GM12801 (cell line): Measurements from ENCODE around the gene MYF5.

Experiments used
- TF ChIP-seq, protein P1 (sequence below): IDR thresholded peaks from one replicate; pipeline ENCODE4 v1.5.1; 2011; ENCODE audit warnings: control low read depth; ENCODE audit not compliant: insufficient read length; ENCODE audit errors: extremely low read depth

The MYF5 gene

GRCh38 chr12:80714846-80715245 lies 1.9 kb upstream of the MYF5 start:
- TF ChIP-seq, protein P1, sequence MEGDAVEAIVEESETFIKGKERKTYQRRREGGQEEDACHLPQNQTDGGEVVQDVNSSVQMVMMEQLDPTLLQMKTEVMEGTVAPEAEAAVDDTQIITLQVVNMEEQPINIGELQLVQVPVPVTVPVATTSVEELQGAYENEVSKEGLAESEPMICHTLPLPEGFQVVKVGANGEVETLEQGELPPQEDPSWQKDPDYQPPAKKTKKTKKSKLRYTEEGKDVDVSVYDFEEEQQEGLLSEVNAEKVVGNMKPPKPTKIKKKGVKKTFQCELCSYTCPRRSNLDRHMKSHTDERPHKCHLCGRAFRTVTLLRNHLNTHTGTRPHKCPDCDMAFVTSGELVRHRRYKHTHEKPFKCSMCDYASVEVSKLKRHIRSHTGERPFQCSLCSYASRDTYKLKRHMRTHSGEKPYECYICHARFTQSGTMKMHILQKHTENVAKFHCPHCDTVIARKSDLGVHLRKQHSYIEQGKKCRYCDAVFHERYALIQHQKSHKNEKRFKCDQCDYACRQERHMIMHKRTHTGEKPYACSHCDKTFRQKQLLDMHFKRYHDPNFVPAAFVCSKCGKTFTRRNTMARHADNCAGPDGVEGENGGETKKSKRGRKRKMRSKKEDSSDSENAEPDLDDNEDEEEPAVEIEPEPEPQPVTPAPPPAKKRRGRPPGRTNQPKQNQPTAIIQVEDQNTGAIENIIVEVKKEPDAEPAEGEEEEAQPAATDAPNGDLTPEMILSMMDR = no peak

GRCh38 chr12:80715713-80716249 lies 931 bp upstream of the MYF5 start:
- TF ChIP-seq, protein P1 = no peak

GRCh38 chr12:80717856-80718255 lies 1.1 kb downstream of the MYF5 start:
- TF ChIP-seq, protein P1 = no peak

DNA sequence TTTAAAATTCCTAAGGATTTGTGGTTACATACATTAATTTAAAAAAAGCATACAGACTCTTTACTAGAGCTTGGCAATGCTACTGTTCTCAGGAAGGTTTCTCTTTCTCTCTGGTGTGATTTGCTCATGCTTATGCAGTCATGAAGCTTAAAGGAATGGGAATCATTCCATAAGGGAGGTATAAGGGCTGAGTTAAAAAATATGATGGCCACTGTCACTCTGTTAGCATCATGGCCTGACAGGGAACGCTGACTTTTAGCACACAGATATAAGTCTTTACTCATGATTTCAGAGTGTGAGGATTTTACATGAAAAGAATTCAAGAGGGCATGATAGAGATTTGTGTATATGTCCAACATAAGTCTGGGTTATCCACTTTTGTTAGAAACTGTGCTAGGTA lies 3.8 kb downstream of the MYF5 start:
- TF ChIP-seq, protein P1 = no peak

- TF ChIP-seq, protein P1 = no peak
These were observed 4.6 kb downstream of the MYF5 start for GRCh38 chr12:80721326-80721725.

GRCh38 chr12:80745851-80746505 lies 29.3 kb downstream of the MYF5 start:
- TF ChIP-seq, protein P1 = no peak

GRCh38 chr12:80747800-80748199 lies 31.1 kb downstream of the MYF5 start:
- TF ChIP-seq, protein P1 = no peak

GRCh38 chr12:80749456-80749855 lies 32.7 kb downstream of the MYF5 start:
- TF ChIP-seq, protein P1 = no peak
